NOMO-1 (cell line): ENCODE data around the gene OR2C3.
"Not testable (repeated sequence)": the region's sequence is repeated elsewhere in the genome, so short reads cannot be mapped to it uniquely, and the experiment has no call there.

Experiments
- DNase-seq, 2 experiments: peaks; one replicate each; lab custom pipeline; 2025; ENCODE audit not compliant: unreplicated experiment in 2 of 2; lab: John Stamatoyannopoulos, UW

Gene OR2C3

DNA sequence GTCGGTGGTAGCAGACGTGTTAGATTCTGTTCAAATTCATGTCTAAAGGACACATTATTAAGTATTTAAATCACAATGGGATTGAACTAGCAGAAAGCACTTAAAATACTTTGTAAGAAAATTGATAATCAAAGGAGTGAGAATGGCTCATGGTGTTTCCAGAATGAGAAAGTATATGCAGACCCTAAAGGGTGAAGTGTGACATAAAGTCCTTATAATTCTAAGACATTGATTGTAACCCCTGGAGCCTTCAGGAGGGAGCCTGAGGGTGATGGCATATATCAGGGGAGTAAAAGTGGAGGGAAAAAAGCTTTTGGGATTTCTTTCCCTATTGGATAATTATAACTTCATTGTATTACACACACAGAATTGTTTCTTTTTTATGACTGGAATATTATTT lies at the start of gene OR2C3:
Gene OR2C3, minus strand, starts transcription at position 101 of the 400 bp plus-strand sequence. CDS start 3,929 bp downstream, outside the sequence.
- no peak for DNase-seq

DNA sequence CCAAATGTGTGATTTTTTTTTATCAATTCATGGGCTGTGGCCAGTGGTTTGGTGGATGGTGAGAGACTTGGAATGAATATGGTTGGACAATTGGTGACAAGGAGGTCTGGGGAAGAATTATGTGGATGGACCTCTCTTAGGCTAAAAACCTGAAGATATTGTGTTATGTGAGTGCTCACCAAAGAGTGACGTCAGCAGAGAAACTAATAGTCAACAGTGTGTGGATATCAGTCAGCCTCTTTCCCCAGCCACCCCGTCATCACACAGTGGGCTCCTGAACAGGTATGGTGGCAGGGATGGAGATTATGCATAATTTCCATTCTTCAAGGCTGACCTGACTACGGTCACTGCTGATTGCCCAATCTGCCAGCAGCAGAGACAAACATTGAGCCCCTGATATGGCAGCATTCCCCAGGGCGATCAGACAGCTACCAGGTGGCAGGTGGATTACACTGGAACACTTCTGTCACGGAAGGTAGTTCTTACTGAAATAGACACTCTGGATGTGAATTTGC lies 42.8 kb upstream of the OR2C3 start:
- DNase-seq: no peak

DNA sequence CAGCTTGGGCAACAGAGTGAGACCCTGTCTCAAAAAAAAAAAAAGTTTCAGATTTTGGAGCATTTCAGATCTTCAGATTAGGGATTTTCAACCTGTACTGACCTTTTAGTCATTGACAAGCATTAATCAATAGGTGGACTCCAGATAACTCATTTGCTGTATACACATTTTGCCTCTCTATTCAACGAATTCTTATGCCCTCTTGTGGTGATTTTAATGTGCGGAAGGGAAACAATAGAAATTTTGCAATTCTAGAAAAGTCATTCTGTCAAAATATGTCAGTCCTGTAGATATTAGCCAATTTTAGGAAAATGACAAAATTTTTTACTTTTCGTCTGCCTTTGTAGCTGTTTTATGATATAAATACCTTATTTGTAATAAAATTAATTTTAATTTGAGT lies 40.3 kb upstream of the OR2C3 start:
- peak; percentile 30 to 48 for DNase-seq

DNA sequence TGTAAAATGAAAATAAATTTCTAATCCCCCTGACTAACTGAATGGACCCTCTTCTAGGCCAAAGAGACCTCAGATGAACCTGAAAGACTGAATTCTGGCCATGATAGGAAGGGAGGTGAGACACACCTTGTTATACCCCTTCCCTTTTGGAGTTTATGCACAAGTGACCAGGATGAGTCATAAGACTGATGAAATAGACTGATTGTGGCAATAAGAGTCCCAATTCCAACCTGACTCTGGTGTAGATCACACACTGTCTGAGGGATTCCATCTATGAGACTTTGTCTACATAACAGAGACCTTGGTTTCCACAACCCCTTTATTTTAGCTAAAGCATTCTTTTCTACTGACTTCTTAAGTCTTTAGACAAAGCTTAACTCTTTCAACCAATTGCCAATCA lies 38.4 kb upstream of the OR2C3 start:
- DNase-seq: no peak

DNA sequence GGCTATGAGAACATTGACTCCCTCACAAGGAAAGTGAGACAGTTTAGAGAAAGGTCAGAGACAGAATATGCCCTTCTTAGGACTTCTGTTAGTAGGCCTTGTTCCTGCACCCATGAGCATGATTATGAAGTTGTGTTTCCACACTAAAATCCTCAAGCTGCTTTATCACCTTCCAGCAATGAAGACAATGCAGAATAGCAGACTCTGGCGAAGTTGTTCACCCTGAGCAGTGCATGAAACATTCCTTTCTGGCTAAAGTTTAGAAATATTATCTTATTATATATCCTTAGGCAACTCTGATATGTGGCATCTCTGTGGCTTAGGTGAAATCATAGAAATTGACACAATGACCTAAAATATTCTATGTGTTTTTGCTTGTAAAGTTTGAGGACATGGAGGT lies 38.0 kb upstream of the OR2C3 start:
- no peak for DNase-seq

DNA sequence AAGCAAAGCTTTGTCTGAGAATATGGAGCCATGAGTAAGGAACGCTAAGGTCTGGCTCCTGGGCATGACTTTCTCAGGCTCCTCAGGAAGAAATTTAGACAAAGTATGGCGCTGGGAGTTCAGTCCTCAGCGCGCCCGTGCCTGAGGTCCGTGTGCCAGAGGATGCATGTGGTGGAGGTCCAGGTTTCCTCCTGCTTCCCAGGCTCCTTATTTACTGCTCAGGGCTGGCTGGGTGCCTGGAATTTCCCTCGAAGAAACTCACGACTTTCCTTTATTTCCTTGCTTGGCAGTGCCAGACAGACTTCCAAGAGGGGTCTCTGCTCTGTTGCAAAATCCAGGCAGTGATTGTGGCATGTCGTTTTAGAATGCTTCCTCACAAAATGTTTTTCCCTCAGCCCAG lies 26.0 kb upstream of the OR2C3 start:
- no peak for DNase-seq

DNA sequence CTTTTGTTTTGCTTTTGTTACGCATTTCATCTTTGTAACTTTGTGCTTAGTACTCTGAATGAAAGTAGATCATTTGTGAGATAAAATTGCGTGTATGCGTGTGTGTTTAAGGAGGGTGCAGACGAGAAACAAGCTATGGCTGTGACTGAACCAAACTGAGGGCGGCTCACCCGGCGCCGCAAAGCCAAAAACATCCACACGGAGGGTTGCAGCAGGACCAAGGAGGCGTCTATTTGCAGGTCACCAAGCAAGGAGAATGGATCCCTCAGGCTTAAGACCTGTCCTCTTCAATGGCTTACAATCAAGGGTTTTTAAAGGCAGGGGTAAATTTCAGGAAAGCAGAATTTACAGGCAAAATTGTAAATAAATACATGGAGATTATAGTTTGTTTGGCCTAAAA lies 25.5 kb upstream of the OR2C3 start:
- no peak for DNase-seq

DNA sequence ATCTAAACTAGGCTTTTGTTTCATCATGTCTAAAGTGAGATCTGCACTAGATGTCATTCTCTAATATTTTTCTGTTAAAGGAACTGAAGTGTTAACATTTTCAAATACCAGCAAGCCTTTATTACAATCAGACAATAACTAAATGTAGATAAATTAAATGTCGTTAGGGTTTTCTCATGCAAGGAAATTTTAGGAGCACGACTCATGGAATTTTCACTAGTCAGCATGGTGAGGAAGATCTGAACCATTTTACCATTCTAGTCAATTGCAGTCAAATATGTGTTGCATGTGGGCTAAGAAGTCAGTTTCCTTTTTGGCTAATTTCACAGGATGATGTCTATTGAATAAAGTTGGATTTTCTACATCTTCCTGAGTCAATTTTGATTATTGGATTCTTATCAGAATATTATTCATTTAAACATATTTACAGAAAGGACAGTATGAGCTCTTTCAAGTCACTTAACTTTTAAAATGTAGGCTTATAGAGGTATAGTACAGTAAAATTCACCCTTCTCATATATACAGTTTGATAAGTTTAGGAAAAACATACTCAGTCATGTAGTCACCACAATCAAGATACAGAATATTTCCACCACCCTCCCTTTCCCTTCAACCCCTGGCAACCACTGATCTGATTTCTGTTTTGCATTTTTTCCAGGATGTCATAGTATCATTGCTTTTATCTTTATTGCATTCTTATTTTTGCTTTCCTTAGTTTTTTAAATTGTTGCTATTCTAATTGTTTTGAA lies 21.9 kb upstream of the OR2C3 start:
- no peak for DNase-seq

DNA sequence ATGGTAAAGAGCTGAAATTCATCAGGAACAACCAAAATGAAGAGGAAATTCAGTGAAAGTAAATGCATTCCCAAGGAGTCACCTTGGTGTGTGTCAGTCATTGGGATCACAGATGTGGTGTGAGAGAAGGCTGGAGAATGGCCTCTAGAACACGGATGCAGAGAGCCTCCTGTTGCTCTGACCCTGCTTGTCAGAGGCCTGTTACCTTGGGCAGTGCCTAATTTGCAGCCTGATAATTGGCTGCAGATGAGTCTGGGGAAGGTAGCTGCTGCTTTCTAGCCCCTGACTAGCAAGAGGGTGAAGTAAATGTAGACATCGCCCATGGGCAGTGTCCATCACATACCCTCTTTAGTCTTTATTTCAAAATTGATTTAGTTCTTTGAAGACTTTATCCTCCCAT lies 16.0 kb upstream of the OR2C3 start:
- DNase-seq: no peak

DNA sequence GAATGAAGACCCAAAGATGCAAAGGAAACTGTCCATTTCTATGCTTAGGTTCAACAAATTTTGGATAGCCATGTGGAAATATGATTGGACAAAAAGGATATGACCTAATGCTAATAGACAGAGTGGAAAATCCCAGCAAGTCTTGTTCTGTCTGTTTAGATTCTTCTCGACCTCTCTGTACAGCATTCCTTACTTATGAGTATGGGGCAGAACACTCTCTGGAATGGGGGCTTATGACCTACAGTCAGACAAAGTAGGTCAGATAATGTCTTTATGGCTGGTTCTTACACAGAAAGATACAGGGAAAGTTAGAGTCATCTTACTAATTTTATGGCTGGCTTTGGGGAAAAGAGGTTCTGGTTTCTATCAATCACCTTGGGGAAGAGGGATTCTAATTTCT lies 15.5 kb upstream of the OR2C3 start:
- DNase-seq: no peak

DNA sequence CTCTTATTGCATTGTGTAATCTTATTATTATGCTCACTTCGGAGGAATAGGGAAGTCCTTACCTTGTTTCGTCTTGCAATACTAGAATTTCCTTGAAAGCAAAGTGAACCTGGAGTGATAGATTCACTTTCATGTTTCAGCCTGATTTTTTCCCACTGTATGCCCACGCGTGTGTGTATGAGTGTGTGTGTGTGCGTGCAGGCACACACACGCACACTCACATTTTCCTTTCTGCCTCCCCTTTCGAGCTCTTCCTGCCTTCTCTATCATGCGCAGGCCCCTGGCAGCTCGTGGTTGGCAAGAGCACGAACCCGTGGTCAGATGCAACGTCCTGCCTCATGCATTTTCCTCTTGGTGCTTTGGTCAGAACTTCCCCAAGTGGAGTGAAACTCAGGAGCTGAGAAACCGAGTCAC lies 12.5 kb upstream of the OR2C3 start, which contains the start of gene GCSAML:
Gene GCSAML, plus strand, starts transcription at position 366 of the 414 bp plus-strand sequence. CDS start 58 bp downstream, outside the sequence.
- DNase-seq: peak in 1 of 2 experiments; percentile 19

DNA sequence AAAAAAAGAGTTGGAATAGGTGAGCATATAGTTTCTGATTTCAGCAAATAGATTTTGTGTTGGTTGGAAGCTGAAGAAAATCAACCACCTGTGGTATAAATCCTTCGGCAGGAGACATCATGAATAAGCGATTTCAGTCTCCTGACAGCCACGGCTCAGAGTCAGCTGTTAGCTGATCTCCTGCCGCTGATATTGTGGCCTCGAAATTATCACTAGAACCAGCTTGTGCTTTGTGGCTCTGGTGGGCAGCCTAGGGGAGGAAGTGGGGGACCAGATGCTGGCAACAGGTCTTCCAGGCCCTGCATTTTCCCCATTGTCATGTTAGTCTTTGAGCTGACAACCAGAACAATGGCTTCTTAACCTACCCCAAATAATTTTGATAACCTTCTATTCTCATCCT lies 11.9 kb upstream of the OR2C3 start:
- DNase-seq: no peak

DNA sequence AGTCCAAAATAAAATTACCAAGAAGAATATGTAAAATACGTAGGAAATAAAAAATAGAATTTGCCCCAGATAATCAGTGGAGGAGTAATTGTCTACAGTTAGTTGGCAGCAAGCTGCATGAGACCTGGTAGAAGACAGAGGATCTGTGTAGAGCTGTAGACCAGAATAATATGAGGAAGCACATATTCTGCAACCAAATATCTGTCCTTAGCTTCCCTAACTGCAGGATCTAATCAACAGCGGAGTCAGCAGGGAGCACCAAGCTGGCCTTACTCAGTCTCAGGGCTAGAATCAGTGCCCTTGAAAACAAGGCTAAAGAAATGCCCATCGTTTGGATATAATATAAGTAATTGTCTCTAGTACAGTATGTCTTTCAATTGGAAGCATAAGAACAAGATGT lies 6.6 kb upstream of the OR2C3 start:
- DNase-seq: no peak

DNA sequence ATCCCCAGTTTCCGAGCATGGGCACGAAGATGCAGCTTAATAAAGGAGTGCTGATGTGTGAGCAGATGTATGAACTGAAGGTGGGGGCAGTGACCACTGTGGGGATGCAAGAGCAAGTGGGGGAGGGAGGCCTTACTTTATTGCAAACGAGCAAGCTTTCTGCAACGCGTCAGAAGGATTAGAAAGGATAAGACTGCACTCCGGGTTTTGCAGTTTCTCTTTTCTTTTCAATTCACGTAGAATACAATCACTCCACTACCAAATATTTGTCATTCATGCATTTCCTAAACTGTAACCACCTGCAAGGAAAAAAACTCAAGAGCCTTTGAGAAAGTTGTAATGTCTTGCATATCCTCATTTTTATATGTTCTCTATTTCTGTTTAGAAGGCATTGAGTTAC lies 4.3 kb upstream of the OR2C3 start:
- no peak for DNase-seq

DNA sequence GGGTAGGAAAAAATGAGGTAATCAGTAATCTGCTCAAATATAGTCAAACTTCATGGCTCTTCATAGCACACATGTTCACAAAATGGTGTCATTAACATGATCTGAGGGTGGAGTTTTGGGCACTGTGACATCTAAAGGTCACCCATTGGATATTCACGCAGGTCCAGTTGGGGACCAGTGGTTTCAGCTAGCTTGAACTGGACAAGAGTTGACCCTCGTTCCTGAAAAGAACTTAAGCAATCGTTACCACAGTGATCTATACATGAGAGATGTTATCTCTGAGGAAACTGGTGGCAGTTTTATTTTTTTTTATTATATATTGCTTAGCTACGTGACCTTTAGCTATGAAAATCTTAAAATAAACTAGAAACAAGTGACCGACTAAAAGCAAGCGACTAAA lies 3.0 kb upstream of the OR2C3 start:
- DNase-seq: no peak

DNA sequence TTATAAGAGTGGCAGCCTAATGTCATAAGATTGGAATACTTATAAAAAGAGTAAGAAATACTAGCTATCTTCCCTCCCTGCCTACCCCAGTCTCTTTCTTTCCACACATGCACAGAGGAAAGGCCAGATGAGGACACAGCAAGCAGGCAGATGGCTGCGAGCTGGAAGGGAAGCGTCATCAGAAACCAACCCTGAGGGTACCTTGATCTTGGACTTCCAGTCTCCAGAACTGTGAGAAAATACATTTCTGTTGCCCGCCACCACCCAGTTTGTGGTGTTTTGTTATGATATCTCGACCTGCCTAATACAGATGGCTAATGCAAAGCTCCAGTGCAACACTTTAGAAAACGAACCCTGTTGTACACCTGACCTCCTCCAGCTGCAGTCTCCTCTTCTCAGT lies 2.3 kb upstream of the OR2C3 start:
- no peak for DNase-seq

DNA sequence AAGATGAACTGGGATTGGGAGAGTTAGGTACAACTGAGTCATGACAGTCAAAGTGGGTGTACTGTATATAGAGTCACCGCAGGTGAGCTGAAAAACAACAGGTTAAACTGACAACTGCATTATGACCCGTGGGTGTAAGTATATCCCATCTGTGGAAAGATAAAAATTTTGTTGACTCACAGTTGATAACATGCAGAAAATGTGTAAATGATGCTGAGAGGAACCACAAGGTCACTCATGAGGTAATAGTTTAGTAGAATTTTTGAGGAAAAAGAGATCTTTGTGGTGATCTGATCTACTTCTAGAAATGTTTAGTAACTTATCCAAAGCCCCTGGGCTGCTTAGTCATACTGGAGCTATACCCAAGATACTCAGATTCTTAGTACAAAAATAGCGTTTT lies 838 bp downstream of the OR2C3 start:
- no peak for DNase-seq

DNA sequence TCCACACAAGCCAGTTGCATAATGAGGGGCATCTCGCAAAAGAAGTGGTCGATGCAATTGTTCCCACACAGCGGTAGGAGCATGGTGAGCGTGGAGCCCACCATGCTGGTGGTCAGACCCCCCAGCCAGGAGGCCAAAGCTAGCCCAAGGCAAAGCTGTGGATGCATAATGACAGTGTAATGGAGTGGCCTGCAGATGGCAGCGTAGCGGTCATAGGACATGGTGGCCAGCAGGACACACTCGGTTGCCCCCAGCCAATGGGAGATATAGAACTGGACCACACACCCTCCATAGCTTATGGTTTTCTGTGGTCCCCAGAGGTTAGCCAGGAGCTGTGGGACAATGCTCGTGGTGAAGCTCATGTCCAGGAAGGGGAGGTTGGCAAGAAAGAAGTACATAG lies 4.3 kb downstream of the OR2C3 start:
- DNase-seq: no peak

DNA sequence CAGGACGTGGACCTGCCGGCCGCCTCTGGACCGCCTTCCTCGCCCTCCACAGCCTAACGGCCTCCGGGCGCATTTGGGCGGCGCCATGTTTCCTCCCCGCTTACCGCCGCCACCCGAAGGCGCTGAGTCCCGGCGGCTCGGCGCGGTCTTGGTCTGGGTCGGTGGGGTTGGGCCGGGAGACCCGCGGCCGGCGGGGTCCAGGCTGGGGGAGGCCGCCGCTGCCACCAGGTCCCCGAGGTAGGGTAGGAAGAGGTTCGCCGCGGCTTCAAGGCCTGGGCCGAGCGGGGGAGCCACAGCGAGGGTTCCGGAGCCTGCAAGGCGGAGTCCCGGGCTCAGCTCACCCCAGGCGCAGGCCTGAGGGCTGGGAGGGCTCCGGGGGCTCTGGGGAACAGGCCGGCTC lies 5.5 kb downstream of the OR2C3 start:
- no peak for DNase-seq

DNA sequence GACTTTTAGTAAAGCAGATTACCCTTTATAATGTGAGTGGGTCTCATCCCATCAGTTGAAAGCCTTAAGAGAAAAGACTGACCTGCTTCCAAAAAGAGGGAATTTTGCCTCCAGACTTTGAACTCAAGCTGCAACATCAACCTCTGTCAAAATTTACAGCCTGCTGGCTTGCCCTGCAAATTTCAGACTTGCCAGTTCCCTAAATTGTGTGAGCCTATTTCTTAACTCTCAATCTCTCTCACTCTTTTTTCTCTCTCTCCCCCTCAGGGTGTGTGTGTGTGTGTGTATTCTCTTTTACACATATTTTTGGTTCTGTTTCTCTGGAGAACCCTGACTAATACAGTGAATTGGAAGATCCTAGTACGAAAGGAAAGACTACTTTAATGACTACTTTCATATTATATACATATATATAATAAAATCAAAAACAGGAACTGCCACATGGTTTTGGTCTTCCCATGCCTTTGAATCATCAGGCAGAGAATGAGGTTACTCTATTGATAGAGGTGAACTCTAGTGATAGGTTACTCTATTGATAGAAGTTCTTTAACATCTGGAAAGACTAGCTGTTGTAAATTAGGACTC lies 6.4 kb downstream of the OR2C3 start:
- peak; percentile 40 to 56 for DNase-seq

DNA sequence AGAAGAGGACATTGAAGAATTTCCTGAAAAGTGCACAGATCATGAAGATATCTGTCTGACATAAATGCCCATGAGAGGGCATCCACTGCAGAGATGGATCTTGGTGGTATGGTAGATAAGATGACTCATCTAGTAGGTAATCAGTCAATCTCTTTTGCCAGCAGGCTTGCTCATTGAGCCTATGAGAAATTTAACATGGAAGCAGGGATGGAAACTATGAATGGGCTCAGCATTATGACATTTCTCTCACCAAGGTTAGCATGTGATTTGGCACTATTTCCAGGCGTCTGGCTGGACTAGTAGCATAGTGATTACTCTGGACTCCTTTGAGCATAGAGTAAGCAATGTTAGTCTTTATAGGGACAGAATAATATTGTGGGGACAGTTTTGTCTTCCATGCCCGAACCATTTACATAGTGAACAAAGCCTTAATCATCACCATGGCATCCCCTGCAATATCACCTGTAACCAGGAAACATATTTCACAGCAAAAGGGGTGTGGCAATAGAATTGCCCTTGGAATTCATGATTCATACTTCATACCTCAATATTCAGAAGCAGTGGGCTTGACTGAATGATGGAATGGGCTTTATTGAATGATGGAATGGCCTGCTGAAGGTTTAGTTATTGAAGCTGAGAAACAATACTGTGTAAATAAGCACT lies 7.3 kb downstream of the OR2C3 start:
- DNase-seq: no peak

DNA sequence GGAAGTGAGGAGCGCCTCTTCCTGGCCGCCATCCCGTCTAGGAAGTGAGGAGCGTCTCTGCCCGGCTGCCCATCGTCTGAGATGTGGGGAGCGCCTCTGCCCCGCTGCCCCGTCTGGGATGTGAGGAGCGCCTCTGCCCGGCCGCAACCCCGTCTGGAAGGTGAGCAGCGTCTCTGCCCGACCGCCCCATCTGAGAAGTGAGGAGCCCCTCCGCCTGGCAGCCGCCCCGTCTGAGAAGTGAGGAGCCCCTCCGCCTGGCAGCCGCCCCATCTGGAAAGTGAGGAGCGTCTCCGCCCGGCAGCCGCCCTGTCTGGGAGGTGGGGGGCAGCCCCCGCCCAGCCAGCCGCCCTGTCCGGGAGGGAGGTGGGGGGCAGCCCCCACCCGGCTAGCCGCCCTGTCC lies 14.4 kb downstream of the OR2C3 start:
- DNase-seq: not testable (repeated sequence)
